NCI-H2029 (cell line): ENCODE results near the gene RAPH1.

Experiments
- DNase-seq: peaks from one replicate; lab custom pipeline; 2025; lab: John Stamatoyannopoulos, UW

RAPH1 gene

GRCh38 chr2:203484266-203485112 lies 50.6 kb downstream of the RAPH1 start:
- no peak for DNase-seq

GRCh38 chr2:203480623-203481022 lies 54.5 kb downstream of the RAPH1 start:
- DNase-seq, result no peak

- no peak for DNase-seq
These were observed 58.2 kb downstream of the RAPH1 start for GRCh38 chr2:203476881-203477280.

GRCh38 chr2:203471323-203471722 lies 63.8 kb downstream of the RAPH1 start:
- DNase-seq, result no peak

- DNase-seq, result no peak
These were observed 64.7 kb downstream of the RAPH1 start for GRCh38 chr2:203470371-203470770.

- no peak for DNase-seq
These were observed 65.6 kb downstream of the RAPH1 start for GRCh38 chr2:203469546-203469945.

GRCh38 chr2:203463266-203463678 lies 71.8 kb downstream of the RAPH1 start:
- no peak for DNase-seq

GRCh38 chr2:203462308-203462707 lies 72.8 kb downstream of the RAPH1 start:
- DNase-seq, result no peak

- no peak for DNase-seq
These were observed 73.4 kb downstream of the RAPH1 start for GRCh38 chr2:203461746-203462145.

- DNase-seq, result no peak
These were observed 79.9 kb downstream of the RAPH1 start for GRCh38 chr2:203455209-203455608.

- peak; percentile 9 for DNase-seq
These were observed 81.1 kb downstream of the RAPH1 start for GRCh38 chr2:203453858-203454451.

GRCh38 chr2:203451689-203452088 lies 83.4 kb downstream of the RAPH1 start:
- DNase-seq, result no peak

- no peak for DNase-seq
These were observed 84.1 kb downstream of the RAPH1 start for GRCh38 chr2:203451011-203451410.

- DNase-seq, result no peak
These were observed 84.5 kb downstream of the RAPH1 start for GRCh38 chr2:203450561-203450960.

- no peak for DNase-seq
These were observed 88.3 kb downstream of the RAPH1 start for GRCh38 chr2:203446780-203447179.

- no peak for DNase-seq
These were observed 89.0 kb downstream of the RAPH1 start for GRCh38 chr2:203446071-203446481.

- no peak for DNase-seq
These were observed 90.4 kb downstream of the RAPH1 start for GRCh38 chr2:203444738-203445137.

GRCh38 chr2:203442463-203442862 lies 92.6 kb downstream of the RAPH1 start:
- no peak for DNase-seq

GRCh38 chr2:203441463-203441862 lies 93.6 kb downstream of the RAPH1 start:
- DNase-seq, result no peak

- no peak for DNase-seq
These were observed 94.4 kb downstream of the RAPH1 start for GRCh38 chr2:203440671-203441070.

GRCh38 chr2:203438528-203438927 lies 96.6 kb downstream of the RAPH1 start:
- DNase-seq, result no peak

GRCh38 chr2:203437511-203437910 lies 97.6 kb downstream of the RAPH1 start:
- no peak for DNase-seq

- DNase-seq, result no peak
These were observed 98.6 kb downstream of the RAPH1 start for GRCh38 chr2:203436496-203436895.

- no peak for DNase-seq
These were observed 102.3 kb downstream of the RAPH1 start for GRCh38 chr2:203432811-203433210.
